Activated CD4-positive, alpha-beta T cell treated with anti-CD3 and anti-CD28 coated beads for 36 hours (primary cell): ENCODE data around the gene BEND6. TPM values are rescaled to one million over a fixed set of nuclear protein-coding genes. Genes with fewer than 3 reads are reported as not detected.

Experiments
- ATAC-seq: fragments of 200-7000 bp; cut with Tn5 transposase; one replicate; pipeline ENCODE4 v1.10.0; 2021; ENCODE audit warnings: mild to moderate bottlenecking, moderate library complexity
- CTCF ChIA-PET: fragments of 350-600 bp; sonication (Branson Sonifier 250); formaldehyde crosslinking; loops from one replicate; lab custom pipeline; 2021; ENCODE audit warnings: antibody characterized with exemption; lab: Charles Lee
- POLR2A ChIA-PET: fragments of 350-600 bp; sonication (Branson Sonifier 250); formaldehyde crosslinking; loops from one replicate; lab custom pipeline; 2021; ENCODE audit warnings: antibody characterized with exemption, inconsistent platforms; lab: Charles Lee
- DNase-seq: peaks from one replicate; pipeline ENCODE4 v3.0.0-alpha.2; 2020
- H3K27ac Mint-ChIP-seq: one replicate; pipeline ENCODE4 v1.8.0; 2021; ENCODE audit warnings: mixed read lengths
- H3K27me3 Mint-ChIP-seq: one replicate; pipeline ENCODE4 v1.8.0; 2021; ENCODE audit warnings: mixed read lengths
- H3K36me3 Mint-ChIP-seq: one replicate; pipeline ENCODE4 v1.8.0; 2021; ENCODE audit warnings: low read depth, mixed read lengths
- H3K4me1 Mint-ChIP-seq: one replicate; pipeline ENCODE4 v1.8.0; 2021; ENCODE audit warnings: mixed read lengths
- H3K4me3 Mint-ChIP-seq: one replicate; pipeline ENCODE4 v1.8.0; 2021; ENCODE audit warnings: mild to moderate bottlenecking, moderate library complexity, mixed read lengths
- H3K9me3 Mint-ChIP-seq: one replicate; pipeline ENCODE4 v1.8.0; 2021; ENCODE audit warnings: low read depth, mixed read lengths
- intact Hi-C, 2 experiments: fragments of 100-400 bp; cut with DNase I in 1 of 2; cut with micrococcal nuclease in 1 of 2; formaldehyde crosslinking; loops; one replicate each; pipeline versions ENCODE4 v1.14.2 to v1.15.1; 2022 to 2024; cut with DNase I, micrococcal nuclease
- total RNA-seq, 2 experiments: library from RNA; stranded (reverse); gene quantifications; one replicate each; pipeline ENCODE4 v1.2.3, GENCODE V29; 2021

BEND6 gene
- total RNA-seq, 2 experiments from 2014 or later, result not detected

DNA sequence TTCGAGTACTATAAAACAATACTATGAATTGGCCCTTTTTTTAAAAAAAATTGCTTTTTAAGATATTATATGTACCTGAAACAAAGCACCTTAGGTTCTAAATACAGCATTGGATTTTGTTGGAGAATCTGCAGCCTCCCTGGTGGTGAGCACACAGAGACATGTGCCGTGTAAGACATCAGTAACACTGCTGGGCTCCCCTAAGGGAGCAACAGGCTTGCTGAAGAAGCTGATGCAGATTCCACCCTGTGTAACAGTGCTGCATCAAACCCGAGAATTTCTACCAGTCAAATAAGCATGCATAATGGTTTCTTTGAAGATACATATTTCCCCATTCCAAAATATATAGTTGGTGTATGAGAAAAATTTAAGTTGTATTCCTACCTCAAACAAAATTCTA, 108.9 kb downstream of the BEND6 start:
- CTCF ChIA-PET, result no interaction called here
- DNase-seq, result no peak

DNA sequence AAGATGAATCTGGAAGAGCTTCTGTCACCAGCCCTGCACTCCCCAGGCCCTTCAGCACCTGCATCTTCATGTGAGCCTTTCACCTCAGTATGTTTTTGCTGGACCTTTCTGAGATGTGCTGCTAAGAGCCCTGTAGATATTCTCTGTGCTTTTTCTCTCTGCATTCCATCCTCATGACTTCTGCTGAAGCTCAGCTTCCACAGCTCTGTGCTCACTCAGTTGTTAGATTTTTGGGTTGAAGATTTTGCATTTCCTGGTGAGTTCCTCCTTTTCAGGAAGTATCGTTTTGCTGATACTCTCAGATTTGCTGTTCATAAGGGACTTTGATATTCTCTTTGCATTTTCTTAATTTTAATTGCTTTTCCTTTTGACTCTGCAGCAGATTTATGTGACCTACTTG, 109.9 kb downstream of the BEND6 start:
- POLR2A ChIA-PET, result no interaction called here
- no peak for DNase-seq
- Mint-ChIP-seq H3K36me3 (peaks cover 35% of the 10 kb centered on the region), H3K27me3 (no peaks in the 10 kb centered on the region), H3K4me1 (no peaks in the 10 kb centered on the region), H3K9me3 (no peaks in the 10 kb centered on the region), H3K4me3 (no peak overlapping the region), H3K27ac (no peak overlapping the region)
- ATAC-seq, result no peak
- intact Hi-C loops, result no loop called here
- CTCF ChIA-PET, result interaction anchor here (0.7 kb wide), 1 partner anchor 42 kb away, joined by 3 read pairs; no protein-coding TSS in a partner anchor

More for the DNA sequence above, 108.9 kb downstream of the BEND6 start:
- H3K4me3 Mint-ChIP-seq, result no peak overlapping the region
- no peak overlapping the region for H3K27ac Mint-ChIP-seq
- H3K27me3 Mint-ChIP-seq, result no peaks in the 10 kb centered on the region
- no peak for ATAC-seq
- POLR2A ChIA-PET, result no interaction called here
- H3K4me1 Mint-ChIP-seq, result no peaks in the 10 kb centered on the region
- H3K9me3 Mint-ChIP-seq, result no peaks in the 10 kb centered on the region
- intact Hi-C loops, result no loop called here
- H3K36me3 Mint-ChIP-seq, result peaks cover 35% of the 10 kb centered on the region

DNA sequence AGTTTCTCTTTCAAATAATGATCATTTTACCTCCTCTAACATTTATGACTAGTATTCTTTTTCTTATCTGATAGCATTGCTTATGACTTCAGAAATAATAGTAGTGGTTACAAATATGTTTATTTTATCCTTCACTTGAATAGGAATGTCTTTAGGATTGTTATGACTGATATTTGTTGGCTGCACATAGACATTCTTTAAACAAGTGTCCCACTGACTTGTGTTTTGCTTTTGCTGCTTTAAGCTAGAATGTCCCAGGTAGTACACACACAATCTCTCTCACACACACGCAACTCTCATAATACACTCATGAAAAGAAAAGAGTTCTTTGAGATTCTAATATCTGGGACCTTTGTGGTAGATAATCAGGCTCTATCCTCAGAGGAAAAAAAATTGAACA, 113.2 kb downstream of the BEND6 start:
- Mint-ChIP-seq H3K4me3 (no peak overlapping the region), H3K27me3 (no peaks in the 10 kb centered on the region), H3K27ac (no peak overlapping the region), H3K36me3 (peaks cover 20% of the 10 kb centered on the region), H3K9me3 (no peaks in the 10 kb centered on the region), H3K4me1 (no peaks in the 10 kb centered on the region)
- ChIA-PET POLR2A (interaction anchor here (0.7 kb wide), 1 partner anchor 17 kb away, joined by 5 read pairs; no protein-coding TSS in a partner anchor), CTCF (no interaction called here)
- ATAC-seq (no peak), DNase-seq (no peak)
- intact Hi-C loops, result no loop called here

DNA sequence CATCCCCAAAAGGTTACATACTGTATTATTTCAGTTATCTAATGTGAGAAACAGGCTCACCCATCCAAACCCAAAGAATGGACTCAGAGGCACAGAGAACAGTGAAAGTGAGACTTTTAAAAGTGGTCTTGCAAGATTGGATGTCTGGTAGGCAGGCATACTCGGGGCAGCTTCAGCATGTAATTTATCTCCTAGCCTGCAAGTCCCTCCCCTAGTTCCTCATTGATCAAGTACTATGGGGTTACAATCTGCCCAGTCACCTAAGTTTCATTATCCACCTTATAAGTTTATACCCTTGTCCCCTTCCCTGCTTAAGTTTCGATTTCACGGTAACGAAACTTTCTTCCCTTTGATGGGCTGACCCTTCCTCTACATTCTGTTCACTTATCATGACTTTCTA, 114.3 kb downstream of the BEND6 start:
- Mint-ChIP-seq H3K27me3 (no peaks in the 10 kb centered on the region), H3K4me3 (no peak overlapping the region), H3K9me3 (no peaks in the 10 kb centered on the region), H3K27ac (no peak overlapping the region), H3K36me3 (peaks cover 25% of the 10 kb centered on the region), H3K4me1 (no peaks in the 10 kb centered on the region)
- intact Hi-C loops, result no loop called here
- ATAC-seq (no peak), DNase-seq (no peak)
- CTCF ChIA-PET, result interaction anchor here (0.6 kb wide), 1 partner anchor 813 kb away, joined by 4 read pairs; no protein-coding TSS in a partner anchor
- POLR2A ChIA-PET, result no interaction called here

DNA sequence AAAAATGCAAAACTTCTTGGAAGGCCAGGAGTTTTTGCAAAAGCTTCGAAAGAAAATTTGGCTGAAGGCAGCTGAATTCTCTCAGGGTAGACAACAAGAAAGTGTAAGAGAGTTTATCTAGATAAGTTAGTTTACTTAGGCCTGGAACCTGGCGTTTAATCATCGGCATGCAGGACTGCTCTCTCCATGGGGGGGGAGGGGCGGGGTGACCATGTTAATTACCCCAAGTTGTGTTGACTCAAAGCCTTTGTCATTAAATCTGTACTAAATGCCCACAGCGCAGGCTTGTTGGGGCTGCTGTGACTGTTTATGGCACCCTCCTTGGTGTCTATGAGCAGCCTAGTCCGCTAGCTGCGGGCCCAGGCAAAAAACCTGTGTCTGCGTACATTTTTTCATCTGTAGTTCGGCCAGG, 115.0 kb downstream of the BEND6 start:
- ATAC-seq (no peak), DNase-seq (no peak)
- ChIA-PET POLR2A (no interaction called here), CTCF (interaction anchor here (0.6 kb wide), 2 partner anchors 89 to 813 kb away, joined by 3 to 4 read pairs; no protein-coding TSS in a partner anchor)
- Mint-ChIP-seq H3K4me1 (no peaks in the 10 kb centered on the region), H3K27ac (no peak overlapping the region), H3K36me3 (peaks cover 24% of the 10 kb centered on the region), H3K4me3 (no peak overlapping the region), H3K27me3 (no peaks in the 10 kb centered on the region), H3K9me3 (no peaks in the 10 kb centered on the region)
- intact Hi-C loops, result no loop called here

DNA sequence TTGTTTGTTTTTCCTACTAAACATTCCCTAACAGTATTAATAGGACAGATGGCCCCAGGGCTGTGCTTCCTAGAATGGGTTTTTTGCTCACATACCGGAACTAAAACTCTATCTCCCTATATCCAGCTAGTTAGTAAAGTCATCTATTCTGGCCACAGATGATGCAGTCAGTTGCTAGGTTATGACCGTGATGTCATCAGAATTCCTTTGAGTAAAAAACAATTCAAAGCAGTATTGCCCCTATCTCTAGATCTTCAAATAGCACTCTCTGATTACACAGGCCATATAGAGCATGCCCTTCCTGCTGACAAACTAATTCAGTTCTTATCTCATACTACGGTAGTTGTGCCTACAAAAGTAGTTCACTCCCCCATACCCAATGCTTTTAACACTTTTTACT, 117.2 kb downstream of the BEND6 start:
- no peak for DNase-seq
- Mint-ChIP-seq H3K4me3 (no peak overlapping the region), H3K36me3 (peaks cover 15% of the 10 kb centered on the region), H3K9me3 (no peaks in the 10 kb centered on the region), H3K27me3 (no peaks in the 10 kb centered on the region), H3K4me1 (no peaks in the 10 kb centered on the region), H3K27ac (no peak overlapping the region)
- no peak for ATAC-seq
- intact Hi-C loops, result no loop called here
- POLR2A ChIA-PET, result no interaction called here
- CTCF ChIA-PET, result interaction anchor here (1.3 to 1.5 kb wide), 2 partner anchors 14 to 52 kb away, joined by 3 read pairs; no protein-coding TSS in a partner anchor

DNA sequence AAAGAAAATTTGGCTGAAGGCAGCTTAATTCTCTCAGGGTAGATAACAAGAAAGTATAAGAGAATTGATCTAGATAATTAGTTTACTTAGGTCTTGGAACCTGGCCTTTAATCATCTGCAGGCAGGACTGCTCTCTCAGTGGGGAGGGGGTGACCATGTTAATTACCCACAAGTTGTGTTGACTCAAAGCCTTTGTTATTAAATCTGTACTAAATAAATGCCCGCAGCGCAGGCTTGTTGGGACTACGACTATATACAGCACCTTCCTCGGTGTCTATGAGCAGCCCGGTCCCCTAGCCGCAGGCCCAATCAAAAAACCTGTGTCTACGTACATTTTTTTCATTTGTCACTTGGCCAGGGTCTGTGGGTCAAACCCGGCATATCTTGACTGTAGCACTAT, 119.5 kb downstream of the BEND6 start:
- Mint-ChIP-seq H3K9me3 (no peaks in the 10 kb centered on the region), H3K4me1 (no peaks in the 10 kb centered on the region), H3K27me3 (no peaks in the 10 kb centered on the region), H3K4me3 (no peak overlapping the region), H3K36me3 (peaks cover 18% of the 10 kb centered on the region), H3K27ac (no peak overlapping the region)
- no peak for DNase-seq
- CTCF ChIA-PET, result no interaction called here
- ATAC-seq, result no peak
- POLR2A ChIA-PET, result no interaction called here
- intact Hi-C loops, result no loop called here

DNA sequence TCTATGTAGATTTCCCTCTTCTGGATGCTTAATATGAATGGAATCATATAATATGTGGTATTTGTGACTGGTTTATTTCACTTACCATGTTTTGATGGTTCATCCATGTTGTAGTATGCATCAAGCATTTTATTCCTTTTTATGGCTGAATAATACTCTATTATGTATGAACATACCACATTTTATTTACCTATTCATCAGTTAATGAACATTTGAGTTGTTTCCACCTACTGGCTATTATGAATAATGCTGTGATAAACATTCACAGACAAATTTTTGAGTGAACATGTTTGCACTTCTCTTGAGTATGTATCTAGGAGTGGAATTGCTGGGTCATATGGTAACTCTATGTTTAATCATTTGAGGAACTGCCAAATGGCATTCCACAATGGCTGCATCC, 120.2 kb downstream of the BEND6 start:
- ChIA-PET POLR2A (no interaction called here), CTCF (no interaction called here)
- ATAC-seq, result no peak
- DNase-seq, result no peak
- no peak overlapping the region for H3K4me3 Mint-ChIP-seq
- intact Hi-C loops, result no loop called here
- H3K27me3 Mint-ChIP-seq, result no peaks in the 10 kb centered on the region
- H3K27ac Mint-ChIP-seq, result no peak overlapping the region
- no peaks in the 10 kb centered on the region for H3K4me1 Mint-ChIP-seq
- no peaks in the 10 kb centered on the region for H3K9me3 Mint-ChIP-seq
- peaks cover 16% of the 10 kb centered on the region for H3K36me3 Mint-ChIP-seq

Other genes starting within 250 kb of the BEND6 start
- 10 to 100 TPM; 15.0 to 17.9 TPM for gene KIAA1586, start 91.6 kb downstream of the BEND6 start, total RNA-seq
- gene ZNF451, start 135.1 kb downstream of the BEND6 start, total RNA-seq, result 10 to 100 TPM; 46.8 to 60.3 TPM
- gene BAG2, start 217.2 kb downstream of the BEND6 start, total RNA-seq, result 1 to 10 TPM; 8.2 to 8.8 TPM